ENCODE results near the gene C2CD3. TPM values are rescaled to one million over a fixed set of nuclear protein-coding genes. Genes with fewer than 3 reads are reported as not detected.
"Not testable (repeated sequence)": the region's sequence is repeated elsewhere in the genome, so short reads cannot be mapped to it uniquely, and the experiment has no call there.

C2CD3 gene
- total RNA-seq, 1 experiment from 2014 or later = 37.9 TPM

DNA sequence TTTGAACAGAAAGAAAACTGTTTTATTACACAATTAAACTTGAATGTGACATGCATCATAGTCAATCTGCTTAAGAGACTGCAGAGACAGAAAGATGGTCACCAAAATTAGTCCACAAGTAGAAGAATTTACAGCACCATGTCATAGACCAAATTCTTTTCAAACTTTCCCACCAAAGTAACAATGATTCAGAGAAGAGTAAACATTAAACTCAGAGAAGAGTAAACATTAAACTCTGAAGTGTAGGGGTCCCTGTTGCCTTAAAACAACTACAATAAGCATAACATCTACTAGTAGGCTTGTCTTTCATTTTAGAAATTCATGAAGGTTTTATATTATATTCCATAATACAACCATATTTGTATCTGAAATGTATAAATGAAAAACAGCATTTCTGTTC is 104.1 kb downstream of the C2CD3 start:
- not testable (repeated sequence) for H3K4me2 ChIP-seq (ENCODE audit: low read depth, low read length, poor library complexity, severe bottlenecking); H3K9me2 ChIP-seq (replicated peaks; ENCODE audit: insufficient read depth, low read length)

DNA sequence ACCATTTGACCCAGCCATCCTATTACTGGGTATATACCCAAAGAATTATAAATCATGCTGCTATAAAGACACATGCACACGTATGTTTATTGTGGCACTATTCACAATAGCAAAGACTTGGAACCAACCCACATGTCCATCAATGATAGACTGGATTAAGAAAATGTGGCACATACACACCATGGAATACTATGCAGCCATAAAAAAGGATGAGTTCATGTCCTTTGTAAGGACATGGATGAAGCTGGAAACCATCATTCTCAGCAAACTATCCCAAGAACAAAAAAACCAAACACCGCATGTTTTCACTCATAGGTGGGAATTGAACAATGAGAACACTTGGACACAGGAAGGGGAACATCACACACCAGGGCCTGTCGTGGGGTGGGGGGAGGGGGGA is 105.3 kb downstream of the C2CD3 start:
- not testable (repeated sequence) for H3K9me2 ChIP-seq (replicated peaks; ENCODE audit: insufficient read depth, low read length); H3K27ac ChIP-seq (ENCODE audit: low read length); H4K20me1 ChIP-seq (ENCODE audit: insufficient read depth, low read depth, low read length); DNase-seq; H3K4me1 ChIP-seq (ENCODE audit: low read length); H2AFZ ChIP-seq (ENCODE audit: low read length); H3K4me3 ChIP-seq (ENCODE audit: low read length); H3K9ac ChIP-seq (ENCODE audit: low read length); H3K79me2 ChIP-seq (ENCODE audit: low read length); H3K9me3 ChIP-seq (ENCODE audit: low read length); H3K4me2 ChIP-seq (ENCODE audit: low read depth, low read length, poor library complexity, severe bottlenecking); H3K27me3 ChIP-seq (ENCODE audit: low read length)
- H3K36me3 ChIP-seq (ENCODE audit: insufficient read depth, low read length) = peaks cover 11% of the 10 kb centered on the region; the same call in 1 of the 2 replicates

More for the DNA sequence above, 104.1 kb downstream of the C2CD3 start:
- H3K9ac ChIP-seq (ENCODE audit: low read length); H3K9me3 ChIP-seq (ENCODE audit: low read length); H3K27me3 ChIP-seq (ENCODE audit: low read length); H3K27ac ChIP-seq (ENCODE audit: low read length); H3K4me1 ChIP-seq (ENCODE audit: low read length); H3K79me2 ChIP-seq (ENCODE audit: low read length); DNase-seq; H4K20me1 ChIP-seq (ENCODE audit: insufficient read depth, low read depth, low read length); H2AFZ ChIP-seq (ENCODE audit: low read length); H3K4me3 ChIP-seq (ENCODE audit: low read length): not testable (repeated sequence)
- peaks cover 11% of the 10 kb centered on the region; the same call in 1 of the 2 replicates for H3K36me3 ChIP-seq (ENCODE audit: insufficient read depth, low read length)

DNA sequence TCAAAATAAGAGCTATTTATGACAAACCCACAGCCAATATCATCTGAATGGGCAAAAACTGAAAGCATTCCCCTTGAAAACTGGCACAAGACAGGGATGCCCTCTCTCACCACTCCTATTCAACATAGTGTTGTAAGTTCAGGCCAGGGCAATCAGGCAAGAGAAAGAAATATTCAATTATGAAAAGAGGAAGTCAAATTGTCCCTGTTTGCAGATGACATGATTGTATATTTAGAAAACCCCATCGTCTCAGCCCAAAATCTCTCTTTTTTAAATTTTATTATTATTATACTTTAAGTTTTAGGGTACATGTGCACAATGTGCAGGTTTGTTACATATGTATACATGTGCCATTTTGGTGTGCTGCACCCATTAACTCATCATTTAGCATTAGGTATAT is 107.2 kb downstream of the C2CD3 start:
- not testable (repeated sequence) for H2AFZ ChIP-seq (ENCODE audit: low read length); H3K27ac ChIP-seq (ENCODE audit: low read length); H3K36me3 ChIP-seq (ENCODE audit: insufficient read depth, low read length); H3K4me3 ChIP-seq (ENCODE audit: low read length); H3K9me3 ChIP-seq (ENCODE audit: low read length); DNase-seq; H3K4me2 ChIP-seq (ENCODE audit: low read depth, low read length, poor library complexity, severe bottlenecking); H4K20me1 ChIP-seq (ENCODE audit: insufficient read depth, low read depth, low read length); H3K79me2 ChIP-seq (ENCODE audit: low read length); H3K4me1 ChIP-seq (ENCODE audit: low read length); H3K9me2 ChIP-seq (replicated peaks; ENCODE audit: insufficient read depth, low read length); H3K9ac ChIP-seq (ENCODE audit: low read length); H3K27me3 ChIP-seq (ENCODE audit: low read length)

DNA sequence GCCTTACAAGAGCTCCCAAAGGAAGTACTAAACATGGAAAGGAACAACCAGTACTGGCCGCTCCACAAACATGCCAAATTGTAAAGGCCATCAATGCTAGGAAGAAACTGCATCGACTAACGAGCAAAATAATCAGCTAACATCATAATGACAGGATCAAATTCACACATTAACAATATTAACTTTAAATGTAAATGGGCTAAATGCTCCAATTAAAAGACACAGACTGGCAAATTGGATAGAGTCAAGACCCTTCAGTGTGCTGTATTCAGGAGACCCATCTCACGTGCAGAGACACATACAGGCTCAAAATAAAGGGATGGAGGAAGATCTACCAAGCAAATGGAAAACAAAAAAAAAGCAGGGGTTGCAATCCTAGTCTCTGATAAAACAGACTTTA is 109.2 kb downstream of the C2CD3 start:
- H3K4me3 ChIP-seq (ENCODE audit: low read length); H4K20me1 ChIP-seq (ENCODE audit: insufficient read depth, low read depth, low read length); H3K27ac ChIP-seq (ENCODE audit: low read length); H3K9me2 ChIP-seq (replicated peaks; ENCODE audit: insufficient read depth, low read length); H3K36me3 ChIP-seq (ENCODE audit: insufficient read depth, low read length); H3K9me3 ChIP-seq (ENCODE audit: low read length); H3K4me1 ChIP-seq (ENCODE audit: low read length); H3K27me3 ChIP-seq (ENCODE audit: low read length); H2AFZ ChIP-seq (ENCODE audit: low read length); H3K4me2 ChIP-seq (ENCODE audit: low read depth, low read length, poor library complexity, severe bottlenecking); H3K9ac ChIP-seq (ENCODE audit: low read length); DNase-seq; H3K79me2 ChIP-seq (ENCODE audit: low read length): not testable (repeated sequence)

DNA sequence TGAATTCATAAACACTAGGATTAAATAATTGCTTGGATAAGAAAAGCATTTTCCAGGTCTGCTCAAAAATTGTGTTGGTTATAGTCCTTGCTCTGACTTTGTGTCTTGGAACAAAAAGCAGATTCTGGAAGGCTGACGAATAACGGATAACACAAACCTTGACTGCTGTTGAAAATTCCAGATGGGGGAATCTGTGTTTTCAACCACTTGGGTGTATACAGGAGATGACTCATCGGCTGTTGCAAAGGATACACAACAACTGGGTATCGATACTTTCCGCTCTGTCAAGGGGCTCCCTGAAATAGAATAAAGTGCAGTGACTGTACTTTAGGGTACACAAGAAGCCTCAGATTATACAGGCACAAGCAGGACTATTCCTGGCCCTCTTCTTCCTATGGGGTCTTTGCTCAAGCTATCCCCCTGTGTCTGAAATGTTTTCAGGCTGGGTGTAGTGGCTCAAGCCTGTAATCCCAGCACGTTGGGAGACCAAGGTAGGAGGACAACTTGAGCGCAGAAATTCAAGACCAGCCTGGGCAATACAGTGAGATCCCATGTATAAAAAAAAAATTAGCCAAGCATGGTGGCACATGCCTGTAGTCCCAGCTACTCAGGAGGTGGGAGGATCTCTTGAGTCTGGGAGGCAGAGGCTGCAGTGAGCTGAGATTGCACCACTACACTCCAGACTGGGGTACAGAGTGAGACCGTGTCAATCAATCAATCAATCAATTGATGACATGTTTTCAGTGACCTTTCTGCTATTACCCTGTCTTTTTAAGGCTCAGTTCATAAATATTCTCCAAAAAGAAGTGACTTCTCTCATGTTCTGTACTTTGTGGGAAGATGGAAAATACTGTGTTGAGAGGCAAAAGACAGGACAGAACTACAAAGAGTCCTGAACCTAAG is 113.3 kb downstream of the C2CD3 start:
- H3K4me3 ChIP-seq (ENCODE audit: low read length) = no peak overlapping the region
- DNase-seq = no peak
- peaks cover 4% of the 10 kb centered on the region; the same call in 1 of the 2 replicates for H3K4me1 ChIP-seq (ENCODE audit: low read length)
- no peaks in the 10 kb centered on the region; the same call in 1 of the 2 replicates for H3K36me3 ChIP-seq (ENCODE audit: insufficient read depth, low read length)
- no peaks in the 10 kb centered on the region for H3K79me2 ChIP-seq (ENCODE audit: low read length)
- no peak overlapping the region for H3K9ac ChIP-seq (ENCODE audit: low read length)
- no peak overlapping the region for H2AFZ ChIP-seq (ENCODE audit: low read length)
- H3K9me2 ChIP-seq (replicated peaks; ENCODE audit: insufficient read depth, low read length) = no peaks in the 10 kb centered on the region
- H3K4me2 ChIP-seq (ENCODE audit: low read depth, low read length, poor library complexity, severe bottlenecking) = no peak overlapping the region
- no peak overlapping the region for H3K27ac ChIP-seq (ENCODE audit: low read length)
- H3K27me3 ChIP-seq (ENCODE audit: low read length) = no peaks in the 10 kb centered on the region
- no peaks in the 10 kb centered on the region for H3K9me3 ChIP-seq (ENCODE audit: low read length)
- H4K20me1 ChIP-seq (ENCODE audit: insufficient read depth, low read depth, low read length) = no peaks in the 10 kb centered on the region

DNA sequence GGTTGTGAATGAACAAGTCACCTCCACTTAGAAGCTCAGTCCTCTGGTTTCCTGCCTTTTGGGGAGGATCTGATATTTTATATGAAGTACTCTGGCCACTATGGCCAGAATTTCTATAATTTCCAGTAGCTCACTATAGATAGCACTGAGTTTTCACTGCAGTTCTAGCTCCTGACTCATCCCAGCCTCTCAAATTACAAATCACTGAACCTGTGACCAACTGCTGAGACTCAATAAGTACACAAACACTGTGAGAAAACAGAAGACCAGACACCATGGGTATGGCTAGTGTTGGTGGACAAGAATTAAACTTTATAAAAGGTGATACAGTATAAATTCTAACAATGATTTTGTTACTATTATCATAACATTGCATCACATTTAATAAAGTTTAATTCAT is 114.9 kb downstream of the C2CD3 start:
- no peak overlapping the region for H3K4me3 ChIP-seq (ENCODE audit: low read length)
- no peak for DNase-seq
- H3K4me2 ChIP-seq (ENCODE audit: low read depth, low read length, poor library complexity, severe bottlenecking) = no peak overlapping the region
- no peaks in the 10 kb centered on the region for H4K20me1 ChIP-seq (ENCODE audit: insufficient read depth, low read depth, low read length)
- no peaks in the 10 kb centered on the region for H3K27me3 ChIP-seq (ENCODE audit: low read length)
- no peaks in the 10 kb centered on the region for H3K9me2 ChIP-seq (replicated peaks; ENCODE audit: insufficient read depth, low read length)
- no peaks in the 10 kb centered on the region for H3K9me3 ChIP-seq (ENCODE audit: low read length)
- peaks cover 4% of the 10 kb centered on the region for H3K4me1 ChIP-seq (ENCODE audit: low read length)
- H3K36me3 ChIP-seq (ENCODE audit: insufficient read depth, low read length) = peaks cover 8% of the 10 kb centered on the region
- H3K79me2 ChIP-seq (ENCODE audit: low read length) = no peaks in the 10 kb centered on the region
- no peak overlapping the region for H2AFZ ChIP-seq (ENCODE audit: low read length)
- H3K9ac ChIP-seq (ENCODE audit: low read length) = no peak overlapping the region
- no peak overlapping the region for H3K27ac ChIP-seq (ENCODE audit: low read length)

DNA sequence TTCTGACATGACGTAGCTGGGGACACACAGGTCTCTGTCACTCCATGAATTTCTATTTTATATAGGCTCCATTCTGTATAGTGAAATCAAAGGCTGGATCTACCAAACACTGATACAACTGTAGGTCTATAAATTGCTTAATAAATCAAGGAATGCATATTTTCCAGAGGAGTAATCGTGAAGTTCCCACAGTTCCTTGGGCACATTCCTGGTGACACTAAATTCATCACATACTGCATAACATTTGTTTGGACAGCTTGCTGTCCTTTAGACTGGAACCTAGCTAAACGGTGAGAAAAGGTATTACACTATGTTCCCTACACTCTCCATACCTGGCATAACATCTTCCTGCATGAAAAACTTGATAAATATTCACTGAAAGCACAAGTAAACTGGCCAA is 120.3 kb downstream of the C2CD3 start:
- H3K9ac ChIP-seq (ENCODE audit: low read length) = no peak overlapping the region
- peaks cover 31% of the 10 kb centered on the region for H3K36me3 ChIP-seq (ENCODE audit: insufficient read depth, low read length)
- H3K27me3 ChIP-seq (ENCODE audit: low read length) = no peaks in the 10 kb centered on the region
- no peaks in the 10 kb centered on the region for H4K20me1 ChIP-seq (ENCODE audit: insufficient read depth, low read depth, low read length)
- H3K9me2 ChIP-seq (replicated peaks; ENCODE audit: insufficient read depth, low read length) = no peaks in the 10 kb centered on the region
- no peak overlapping the region for H3K4me3 ChIP-seq (ENCODE audit: low read length)
- H3K27ac ChIP-seq (ENCODE audit: low read length) = no peak overlapping the region
- H3K4me2 ChIP-seq (ENCODE audit: low read depth, low read length, poor library complexity, severe bottlenecking) = no peak overlapping the region
- H3K4me1 ChIP-seq (ENCODE audit: low read length) = peaks cover 9% of the 10 kb centered on the region
- no peak for DNase-seq
- no peaks in the 10 kb centered on the region for H3K79me2 ChIP-seq (ENCODE audit: low read length)
- no peak overlapping the region for H2AFZ ChIP-seq (ENCODE audit: low read length)
- H3K9me3 ChIP-seq (ENCODE audit: low read length) = no peaks in the 10 kb centered on the region

DNA sequence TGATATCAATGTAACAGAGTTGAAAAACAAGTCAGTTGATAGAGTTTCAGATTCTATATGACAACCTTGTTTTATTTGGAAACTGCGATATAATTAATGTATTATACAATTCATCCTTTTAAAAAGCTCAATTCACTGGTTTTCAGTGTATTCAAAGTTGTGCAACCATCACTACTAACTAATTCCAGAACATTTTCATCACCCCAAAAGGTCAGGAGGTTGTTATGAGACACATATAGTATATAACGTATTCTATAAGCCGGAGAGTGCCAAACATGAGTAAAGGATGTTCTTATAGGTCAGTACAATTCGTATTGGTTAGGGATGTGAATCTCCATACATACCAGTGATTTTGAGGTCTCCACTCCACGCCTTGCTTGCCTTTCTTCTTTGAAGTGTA is 121.8 kb downstream of the C2CD3 start:
- no peaks in the 10 kb centered on the region for H3K9me3 ChIP-seq (ENCODE audit: low read length)
- H3K4me2 ChIP-seq (ENCODE audit: low read depth, low read length, poor library complexity, severe bottlenecking) = no peak overlapping the region
- H4K20me1 ChIP-seq (ENCODE audit: insufficient read depth, low read depth, low read length) = no peaks in the 10 kb centered on the region
- H3K9ac ChIP-seq (ENCODE audit: low read length) = no peak overlapping the region
- no peak overlapping the region for H3K4me3 ChIP-seq (ENCODE audit: low read length)
- H3K36me3 ChIP-seq (ENCODE audit: insufficient read depth, low read length) = peaks cover 36% of the 10 kb centered on the region
- H2AFZ ChIP-seq (ENCODE audit: low read length) = no peak overlapping the region
- peaks cover 9% of the 10 kb centered on the region for H3K4me1 ChIP-seq (ENCODE audit: low read length)
- H3K27me3 ChIP-seq (ENCODE audit: low read length) = no peaks in the 10 kb centered on the region
- DNase-seq = no peak
- no peaks in the 10 kb centered on the region for H3K79me2 ChIP-seq (ENCODE audit: low read length)
- H3K27ac ChIP-seq (ENCODE audit: low read length) = no peak overlapping the region
- H3K9me2 ChIP-seq (replicated peaks; ENCODE audit: insufficient read depth, low read length) = no peaks in the 10 kb centered on the region

All from Karpas-422 (cell line).